Ishikawa (cell line): ENCODE data around the gene DGKD.

ENCODE experiments used
- CEBPB ChIP-seq: IDR thresholded peaks from 2 replicates; pipeline ENCODE4 v1.6.1; 2012
- CREB1 ChIP-seq: IDR thresholded peaks from 2 replicates; pipeline ENCODE4 v1.6.1; 2012; ENCODE audit warnings: low read depth
- EGR1 ChIP-seq: IDR thresholded peaks from 2 replicates; pipeline ENCODE4 v1.6.1; 2012
- EP300 ChIP-seq: IDR thresholded peaks from 2 replicates; pipeline ENCODE4 v1.6.1; 2012; ENCODE audit warnings: borderline replicate concordance
- FOXM1 ChIP-seq: IDR thresholded peaks from 2 replicates; pipeline ENCODE4 v1.6.1; 2012; ENCODE audit warnings: low read depth, borderline replicate concordance
- MAX ChIP-seq: IDR thresholded peaks from 2 replicates; pipeline ENCODE4 v1.6.1; 2012
- NFIC ChIP-seq: IDR thresholded peaks from 2 replicates; pipeline ENCODE4 v1.6.1; 2012
- RAD21 ChIP-seq: IDR thresholded peaks from 2 replicates; pipeline ENCODE4 v1.6.1; 2012; ENCODE audit warnings: low read depth
- REST ChIP-seq: IDR thresholded peaks from 2 replicates; pipeline ENCODE4 v1.6.1; 2012; ENCODE audit warnings: low read depth, mild to moderate bottlenecking
- TAF1 ChIP-seq: IDR thresholded peaks from 2 replicates; pipeline ENCODE4 v1.6.1; 2012; ENCODE audit warnings: low read depth, mild to moderate bottlenecking
- TCF12 ChIP-seq: IDR thresholded peaks from 2 replicates; pipeline ENCODE4 v1.6.1; 2012; ENCODE audit warnings: low read depth
- TEAD4 ChIP-seq: IDR thresholded peaks from 2 replicates; pipeline ENCODE4 v1.6.1; 2012
- USF1 ChIP-seq: IDR thresholded peaks from 2 replicates; pipeline ENCODE4 v1.6.1; 2012
- YY1 ChIP-seq: IDR thresholded peaks from 2 replicates; pipeline ENCODE4 v1.6.1; 2012; ENCODE audit warnings: low read depth
- ZBTB7A ChIP-seq: IDR thresholded peaks from 2 replicates; pipeline ENCODE4 v1.6.1; 2012; ENCODE audit warnings: low read depth

Gene DGKD

GRCh38 chr2:233331536-233331935 lies 22.8 kb upstream of the DGKD start:
- TF ChIP-seq FOXM1 (no peak), CREB1 (no peak), EP300 (no peak), ZBTB7A (no peak), REST (no peak)

- TF ChIP-seq CREB1 (no peak), EGR1 (no peak), NFIC (no peak), YY1 (no peak), FOXM1 (no peak), RAD21 (no peak), REST (no peak), TCF12 (no peak), EP300 (no peak), TEAD4 (no peak), CEBPB (no peak), TAF1 (no peak), USF1 (no peak), MAX (no peak)
Measured at GRCh38 chr2:233332125-233332524, 22.2 kb upstream of the DGKD start.

- no peak for TF ChIP-seq RAD21
- TF ChIP-seq EGR1: no peak
- no peak for TF ChIP-seq TAF1
- no peak for TF ChIP-seq YY1
- no peak for TF ChIP-seq CEBPB
- TF ChIP-seq TCF12: no peak
- no peak for TF ChIP-seq NFIC
- TF ChIP-seq REST: no peak
- TF ChIP-seq USF1: no peak
- no peak for TF ChIP-seq FOXM1
Measured at GRCh38 chr2:233334915-233335314, 19.4 kb upstream of the DGKD start.

GRCh38 chr2:233336541-233336940 lies 17.8 kb upstream of the DGKD start:
- TF ChIP-seq RAD21: no peak
- no peak for TF ChIP-seq CREB1
- TF ChIP-seq USF1: no peak
- no peak for TF ChIP-seq TCF12
- TF ChIP-seq YY1: no peak
- no peak for TF ChIP-seq MAX
- no peak for TF ChIP-seq CEBPB
- no peak for TF ChIP-seq REST
